HUES64 (cell line): ENCODE measurements around the gene PRPF40B.

Source experiments
- H3K27ac ChIP-seq: 2 replicates; pipeline ENCODE4 v1.7.0; 2013; ENCODE audit warnings: low read depth, low read length, inconsistent platforms
- H3K27me3 ChIP-seq: 2 replicates; pipeline ENCODE4 v1.6.1; 2013; ENCODE audit warnings: mild to moderate bottlenecking, low read length; ENCODE audit not compliant: insufficient read depth
- H3K36me3 ChIP-seq: 2 replicates; pipeline ENCODE4 v1.6.1; 2013; ENCODE audit warnings: mild to moderate bottlenecking, low read length; ENCODE audit not compliant: insufficient read depth
- H3K4me1 ChIP-seq: 2 replicates; pipeline ENCODE4 v1.6.1; 2013; ENCODE audit warnings: mild to moderate bottlenecking, low read length, moderate library complexity; ENCODE audit not compliant: insufficient read depth
- H3K4me3 ChIP-seq: 2 replicates; pipeline ENCODE4 v1.5.1; 2013; ENCODE audit warnings: mild to moderate bottlenecking, low read length, moderate library complexity
- H3K9ac ChIP-seq: 2 replicates; pipeline ENCODE4 v1.6.1; 2013; ENCODE audit warnings: mild to moderate bottlenecking, low read depth, low read length
- H3K9me3 ChIP-seq: 2 replicates; pipeline ENCODE4 v1.6.1; 2013; ENCODE audit warnings: low read depth, low read length; ENCODE audit not compliant: insufficient read depth
- WGBS: fragments of 150-250, 120-280 bp; methylation state at CpG from one replicate; pipeline ENCODE4 v1.1.7; 2013; ENCODE audit warnings: missing lambda C conversion rate; 5-methylcytosine and 5-hydroxymethylcytosine counted together

Gene PRPF40B

GRCh38 chr12:49664591-49665239 lies 41.4 kb downstream of the PRPF40B start:
- Histone ChIP-seq H3K36me3 (peaks cover 25% of the 10 kb centered on the region), H3K4me1 (peaks cover 18% of the 10 kb centered on the region), H3K4me3 (no peak overlapping the region), H3K9me3 (no peaks in the 10 kb centered on the region), H3K27me3 (no peaks in the 10 kb centered on the region), H3K27ac (no peak overlapping the region), H3K9ac (no peak overlapping the region)
- 89% methylated on average over 3 of the region's 4 CpGs for WGBS

GRCh38 chr12:49665384-49665783 lies 42.0 kb downstream of the PRPF40B start:
- Histone ChIP-seq H3K4me1 (peaks cover 18% of the 10 kb centered on the region), H3K36me3 (peaks cover 20% of the 10 kb centered on the region), H3K4me3 (no peak overlapping the region), H3K27ac (no peak overlapping the region), H3K9ac (no peak overlapping the region), H3K27me3 (no peaks in the 10 kb centered on the region), H3K9me3 (no peaks in the 10 kb centered on the region)
- WGBS, result 94% methylated on average over 2 of the region's 2 CpGs

- Histone ChIP-seq H3K27me3 (no peaks in the 10 kb centered on the region), H3K27ac (no peak overlapping the region), H3K9me3 (no peaks in the 10 kb centered on the region), H3K9ac (no peak overlapping the region), H3K36me3 (peaks cover 12% of the 10 kb centered on the region), H3K4me1 (peaks cover 18% of the 10 kb centered on the region), H3K4me3 (no peak overlapping the region)
- WGBS, result 95% methylated on average over 4 of the region's 4 CpGs
Observed at GRCh38 chr12:49666176-49666575, 42.8 kb downstream of the PRPF40B start.

GRCh38 chr12:49667325-49668090 lies 44.1 kb downstream of the PRPF40B start:
- no peaks in the 10 kb centered on the region for H3K27me3 ChIP-seq
- no peaks in the 10 kb centered on the region for H3K9me3 ChIP-seq

GRCh38 chr12:49669796-49670195 lies 46.4 kb downstream of the PRPF40B start:
- WGBS, result 97% methylated on average over 4 of the region's 4 CpGs
- Histone ChIP-seq H3K9ac (no peak overlapping the region), H3K4me3 (no peak overlapping the region), H3K4me1 (peaks cover 23% of the 10 kb centered on the region), H3K27me3 (no peaks in the 10 kb centered on the region), H3K27ac (no peak overlapping the region), H3K9me3 (no peaks in the 10 kb centered on the region), H3K36me3 (no peaks in the 10 kb centered on the region)

More at GRCh38 chr12:49667325-49668090, 44.1 kb downstream of the PRPF40B start:
- Histone ChIP-seq H3K36me3 (no peaks in the 10 kb centered on the region), H3K9ac (no peak overlapping the region), H3K4me3 (no peak overlapping the region), H3K27ac (no peak overlapping the region), H3K4me1 (peaks cover 19% of the 10 kb centered on the region)
- WGBS, result 95% methylated on average over 2 of the region's 2 CpGs

GRCh38 chr12:49671031-49671765 lies 47.8 kb downstream of the PRPF40B start:
- no peak overlapping the region for H3K4me3 ChIP-seq
- no peaks in the 10 kb centered on the region for H3K9me3 ChIP-seq
- H3K27ac ChIP-seq, result no peak overlapping the region
- 91% methylated on average over 5 of the region's 5 CpGs for WGBS
- H3K4me1 ChIP-seq, result peaks cover 23% of the 10 kb centered on the region
- H3K27me3 ChIP-seq, result no peaks in the 10 kb centered on the region
- no peaks in the 10 kb centered on the region for H3K36me3 ChIP-seq
- no peak overlapping the region for H3K9ac ChIP-seq

- Histone ChIP-seq H3K36me3 (no peaks in the 10 kb centered on the region), H3K9me3 (no peaks in the 10 kb centered on the region), H3K27ac (no peak overlapping the region), H3K4me1 (peaks cover 23% of the 10 kb centered on the region), H3K9ac (no peak overlapping the region), H3K4me3 (no peak overlapping the region), H3K27me3 (no peaks in the 10 kb centered on the region)
- WGBS, result 79% methylated on average over 5 of the region's 5 CpGs
Observed at GRCh38 chr12:49672301-49673217, 49.2 kb downstream of the PRPF40B start.

- H3K27me3 ChIP-seq, result no peaks in the 10 kb centered on the region
- peak overlapping the region; percentile 47 for H3K27ac ChIP-seq
- WGBS, result 42% methylated on average over 13 of the region's 13 CpGs
- peaks cover 23% of the 10 kb centered on the region for H3K4me1 ChIP-seq
- H3K9ac ChIP-seq, result peak overlapping the region; percentile 40; the same call in 1 of the 2 replicates
- H3K9me3 ChIP-seq, result no peaks in the 10 kb centered on the region
- H3K36me3 ChIP-seq, result no peaks in the 10 kb centered on the region
- H3K4me3 ChIP-seq, result no peak overlapping the region
Observed at GRCh38 chr12:49673446-49674317, 50.3 kb downstream of the PRPF40B start.

GRCh38 chr12:49674318-49674981 lies 51.1 kb downstream of the PRPF40B start:
- H3K9ac ChIP-seq, result no peak overlapping the region; the same call in 1 of the 2 replicates
- H3K9me3 ChIP-seq, result no peaks in the 10 kb centered on the region
- H3K27ac ChIP-seq, result no peak overlapping the region
- H3K4me3 ChIP-seq, result no peak overlapping the region
- H3K36me3 ChIP-seq, result no peaks in the 10 kb centered on the region
- WGBS, result 89% methylated on average over 4 of the region's 4 CpGs
- H3K4me1 ChIP-seq, result peaks cover 23% of the 10 kb centered on the region
- H3K27me3 ChIP-seq, result no peaks in the 10 kb centered on the region
